GM23248 (cell line): ENCODE measurements around the gene CCDC24. TPM values are rescaled to one million over a fixed set of nuclear protein-coding genes. Genes with fewer than 3 reads are reported as not detected.

ENCODE experiments used
- DNase-seq: peaks from one replicate; pipeline ENCODE4 v3.0.0-alpha.2; 2015
- H2AFZ ChIP-seq: fragments of 200-600 bp; sonication (generic); 2 replicates; pipeline ENCODE4 v1.6.1; 2016; ENCODE audit warnings: antibody characterized with exemption
- H3F3A ChIP-seq: fragments of 200-600 bp; sonication (generic); 2 replicates; pipeline ENCODE4 v1.6.1; 2016; ENCODE audit warnings: mild to moderate bottlenecking, antibody characterized with exemption, mixed run types; ENCODE audit not compliant: insufficient read depth
- H3K27ac ChIP-seq: fragments of 200-600 bp; sonication (generic); 2 replicates; pipeline ENCODE4 v1.5.1; 2016; ENCODE audit warnings: mild to moderate bottlenecking
- H3K27me3 ChIP-seq: fragments of 200-600 bp; sonication (generic); replicated peaks from 2 replicates; pipeline ENCODE4 v1.6.1; 2016; ENCODE audit warnings: mild to moderate bottlenecking; ENCODE audit not compliant: insufficient read depth
- H3K36me3 ChIP-seq: fragments of 200-600 bp; sonication (generic); 2 replicates; pipeline ENCODE4 v1.6.1; 2016; ENCODE audit warnings: low read depth, mild to moderate bottlenecking
- H3K4me1 ChIP-seq: fragments of 200-600 bp; sonication (generic); 2 replicates; pipeline ENCODE4 v1.6.1; 2016; ENCODE audit warnings: mild to moderate bottlenecking; ENCODE audit not compliant: insufficient read depth
- H3K4me2 ChIP-seq: fragments of 200-600 bp; sonication (generic); one replicate; pipeline ENCODE4 v1.6.1; 2016; ENCODE audit warnings: mild to moderate bottlenecking; ENCODE audit not compliant: unreplicated experiment
- H3K4me3 ChIP-seq: fragments of 200-600 bp; sonication (generic); 2 replicates; pipeline ENCODE4 v1.5.1; 2016; ENCODE audit warnings: mild to moderate bottlenecking
- H3K79me2 ChIP-seq: fragments of 200-600 bp; sonication (generic); 2 replicates; pipeline ENCODE4 v1.6.1; 2016; ENCODE audit warnings: mild to moderate bottlenecking; ENCODE audit not compliant: insufficient read depth
- H3K9ac ChIP-seq: fragments of 200-600 bp; sonication (generic); 2 replicates; pipeline ENCODE4 v1.6.1; 2016; ENCODE audit warnings: mild to moderate bottlenecking
- H3K9me2 ChIP-seq: fragments of 200-600 bp; sonication (generic); 2 replicates; pipeline ENCODE4 v1.6.1; 2016; ENCODE audit warnings: mixed run types, mild to moderate bottlenecking, moderate library complexity; ENCODE audit not compliant: insufficient read depth
- H3K9me3 ChIP-seq: fragments of 200-600 bp; sonication (generic); one replicate; pipeline ENCODE4 v1.6.1; 2017; ENCODE audit warnings: low read depth
- H4K20me1 ChIP-seq: fragments of 200-600 bp; sonication (generic); 2 replicates; pipeline ENCODE4 v1.6.0; 2016; ENCODE audit not compliant: insufficient read depth
- EZH2 ChIP-seq: fragments of 200-600 bp; sonication (generic); IDR thresholded peaks from 2 replicates; pipeline ENCODE4 v1.6.1; 2018; ENCODE audit warnings: antibody characterized with exemption, mild to moderate bottlenecking; ENCODE audit not compliant: insufficient read depth, poor library complexity, severe bottlenecking
- EZH2phosphoT487 ChIP-seq: fragments of 200-600 bp; sonication (generic); IDR thresholded peaks from 2 replicates; pipeline ENCODE4 v1.6.1; 2018; ENCODE audit warnings: antibody characterized with exemption, moderate library complexity, mild to moderate bottlenecking, low read depth; ENCODE audit not compliant: insufficient read depth
- WGBS, 2 experiments: methylation state at CpG; one replicate each; pipeline ENCODE4 v1.1.6; 2015 to 2017; ENCODE audit warnings: low lambda C conversion rate in 2 of 2, low coverage in 1 of 2; ENCODE audit errors: missing lambda C conversion rate in 2 of 2; 5-methylcytosine and 5-hydroxymethylcytosine counted together
- in situ Hi-C: fragments of 300-500 bp; cut with MboI; formaldehyde crosslinking; loops from 2 replicates; pipeline ENCODE4 v1.15.0; 2020
- polyA plus RNA-seq: library from polyadenylated mRNA; unstranded; fragments of >200 nt; fragmentation: Nextera tagmentation; extraction: Ambion mirVana; gene quantifications from 2 replicates; pipeline ENCODE4 v1.2.1, GENCODE V29; 2016
- total RNA-seq: library from RNA; depleted of rRNA; stranded (reverse); fragments of >200 nt; shearing (Covaris generic); gene quantifications from 2 replicates; pipeline ENCODE4 v1.2.3, GENCODE V29; 2014

The CCDC24 gene
- total and polyA plus RNA-seq, 2 experiments from 2014 or later = 3.1 to 4.3 TPM

DNA sequence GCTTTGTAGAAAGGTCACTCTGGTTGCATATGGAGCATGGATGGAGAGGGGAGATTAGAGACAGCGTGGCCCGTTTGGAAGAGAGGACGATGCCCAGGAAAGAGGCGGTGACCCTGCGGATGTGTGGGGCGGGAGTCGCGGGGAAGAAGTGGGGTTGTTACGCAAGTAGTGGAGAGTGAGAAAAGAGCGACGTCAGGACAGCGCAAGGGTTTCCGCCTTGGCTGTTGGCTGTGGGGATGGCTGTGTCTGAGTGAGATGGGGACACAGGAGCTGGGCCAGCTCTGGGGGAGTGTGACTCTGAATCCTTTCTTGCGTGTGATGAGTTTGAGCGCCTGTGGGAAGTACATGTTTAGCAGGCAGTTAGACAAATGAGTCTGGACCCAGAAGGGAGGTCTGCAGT lies 8.6 kb upstream of the CCDC24 start:
- H3K9me3 ChIP-seq = no peaks in the 10 kb centered on the region
- no peak overlapping the region for H3K27ac ChIP-seq
- no peaks in the 10 kb centered on the region for H3K9me2 ChIP-seq
- no peak overlapping the region for H3K4me3 ChIP-seq
- TF ChIP-seq EZH2 (no peak), EZH2phosphoT487 (no peak)
- H3K36me3 ChIP-seq = 0 out of 2 replicates have a peak, but pooled peaks cover 6% of the 10 kb centered on the region
- no peak for DNase-seq
- no peaks in the 10 kb centered on the region for H4K20me1 ChIP-seq
- H3K4me2 ChIP-seq = no peak overlapping the region
- peaks cover 30% of the 10 kb centered on the region for H3K4me1 ChIP-seq
- no peak overlapping the region for H2AFZ ChIP-seq
- H3K27me3 ChIP-seq = no peaks in the 10 kb centered on the region
- H3K9ac ChIP-seq = no peak overlapping the region
- H3F3A ChIP-seq = peaks cover 13% of the 10 kb centered on the region
- WGBS, 2 experiments = 89 to 92% methylated on average over 14 to 15 of the region's 15 CpGs
- peaks cover 51% of the 10 kb centered on the region for H3K79me2 ChIP-seq
- in situ Hi-C loops = no loop called here

DNA sequence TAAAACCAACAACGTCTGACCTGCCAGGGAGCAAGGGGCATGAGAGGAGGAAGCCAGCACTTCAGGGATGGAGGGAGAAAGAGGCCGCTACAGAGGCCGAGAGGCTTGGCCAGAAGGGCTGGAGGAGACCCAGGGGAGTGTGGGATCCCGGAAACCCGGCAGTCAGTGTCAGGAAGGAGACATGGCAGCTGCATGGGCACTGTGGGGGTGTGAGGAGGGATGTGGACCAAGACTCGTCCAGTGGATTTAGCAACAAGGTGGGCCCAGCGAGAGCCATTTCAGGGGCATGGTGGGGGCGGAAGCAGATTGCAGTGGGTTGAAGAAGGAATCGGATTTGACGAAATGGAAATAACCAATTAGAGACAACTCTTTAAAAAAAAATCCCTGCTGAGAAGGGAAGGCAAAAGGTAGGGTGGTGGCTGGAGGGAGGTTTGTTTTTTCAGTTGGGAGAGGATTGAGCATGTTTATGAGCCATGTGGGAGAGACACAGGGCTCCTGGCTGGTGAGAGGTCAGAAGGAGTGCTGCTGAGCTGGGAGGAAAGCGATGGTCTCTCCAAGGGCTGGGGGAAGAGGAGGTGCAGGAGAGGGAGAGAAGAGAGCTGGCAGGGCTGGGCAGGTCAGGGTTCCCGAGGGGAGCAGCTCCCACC lies 8.0 kb upstream of the CCDC24 start:
- WGBS, 2 experiments = 77 to 84% methylated on average over 12 of the region's 12 CpGs
- TF ChIP-seq EZH2 = no peak
- no peak for TF ChIP-seq EZH2phosphoT487
- 0 out of 2 replicates have a peak, but pooled peaks cover 6% of the 10 kb centered on the region for H3K36me3 ChIP-seq

DNA sequence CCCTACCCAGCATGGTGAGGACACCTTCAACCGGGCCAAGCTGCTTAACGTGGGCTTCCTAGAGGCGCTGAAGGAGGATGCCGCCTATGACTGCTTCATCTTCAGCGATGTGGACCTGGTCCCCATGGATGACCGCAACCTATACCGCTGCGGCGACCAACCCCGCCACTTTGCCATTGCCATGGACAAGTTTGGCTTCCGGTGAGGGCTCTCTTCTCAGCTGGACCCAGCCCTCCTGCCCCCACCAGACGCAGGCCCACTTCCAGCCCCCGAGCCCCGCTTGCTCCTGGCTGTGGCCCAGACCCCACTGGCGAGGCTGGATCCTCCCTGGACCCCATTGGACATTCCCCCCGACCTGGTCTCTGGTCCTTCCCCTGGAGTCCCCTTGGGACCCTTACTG lies 6.5 kb upstream of the CCDC24 start:
- H3K9me2 ChIP-seq = no peaks in the 10 kb centered on the region
- H3K79me2 ChIP-seq = peaks cover 35% of the 10 kb centered on the region
- peaks cover 27% of the 10 kb centered on the region for H3F3A ChIP-seq
- peaks cover 24% of the 10 kb centered on the region for H3K4me1 ChIP-seq
- DNase-seq = no peak
- H4K20me1 ChIP-seq = no peaks in the 10 kb centered on the region
- in situ Hi-C loops = no loop called here
- H3K27me3 ChIP-seq = no peaks in the 10 kb centered on the region
- H3K36me3 ChIP-seq = 0 out of 2 replicates have a peak, but pooled peaks cover 6% of the 10 kb centered on the region
- 80 to 85% methylated on average over 14 to 16 of the region's 16 CpGs for WGBS, 2 experiments
- TF ChIP-seq EZH2 (no peak), EZH2phosphoT487 (no peak)
- H3K4me2 ChIP-seq = no peak overlapping the region
- no peak overlapping the region for H3K9ac ChIP-seq
- no peak overlapping the region for H3K27ac ChIP-seq
- no peak overlapping the region for H3K4me3 ChIP-seq
- H2AFZ ChIP-seq = no peak overlapping the region
- no peaks in the 10 kb centered on the region for H3K9me3 ChIP-seq

More for the DNA sequence above, 8.0 kb upstream of the CCDC24 start:
- H3K9me2 ChIP-seq = no peaks in the 10 kb centered on the region
- H3K79me2 ChIP-seq = peaks cover 45% of the 10 kb centered on the region
- H3K27ac ChIP-seq = no peak overlapping the region
- no peak overlapping the region for H3K4me3 ChIP-seq
- no peaks in the 10 kb centered on the region for H3K9me3 ChIP-seq
- H3K4me2 ChIP-seq = no peak overlapping the region
- in situ Hi-C loops = no loop called here
- no peak for DNase-seq
- H3K4me1 ChIP-seq = peaks cover 29% of the 10 kb centered on the region
- H3K9ac ChIP-seq = no peak overlapping the region
- H3K27me3 ChIP-seq = no peaks in the 10 kb centered on the region
- no peak overlapping the region for H2AFZ ChIP-seq
- H4K20me1 ChIP-seq = no peaks in the 10 kb centered on the region
- peaks cover 13% of the 10 kb centered on the region for H3F3A ChIP-seq

DNA sequence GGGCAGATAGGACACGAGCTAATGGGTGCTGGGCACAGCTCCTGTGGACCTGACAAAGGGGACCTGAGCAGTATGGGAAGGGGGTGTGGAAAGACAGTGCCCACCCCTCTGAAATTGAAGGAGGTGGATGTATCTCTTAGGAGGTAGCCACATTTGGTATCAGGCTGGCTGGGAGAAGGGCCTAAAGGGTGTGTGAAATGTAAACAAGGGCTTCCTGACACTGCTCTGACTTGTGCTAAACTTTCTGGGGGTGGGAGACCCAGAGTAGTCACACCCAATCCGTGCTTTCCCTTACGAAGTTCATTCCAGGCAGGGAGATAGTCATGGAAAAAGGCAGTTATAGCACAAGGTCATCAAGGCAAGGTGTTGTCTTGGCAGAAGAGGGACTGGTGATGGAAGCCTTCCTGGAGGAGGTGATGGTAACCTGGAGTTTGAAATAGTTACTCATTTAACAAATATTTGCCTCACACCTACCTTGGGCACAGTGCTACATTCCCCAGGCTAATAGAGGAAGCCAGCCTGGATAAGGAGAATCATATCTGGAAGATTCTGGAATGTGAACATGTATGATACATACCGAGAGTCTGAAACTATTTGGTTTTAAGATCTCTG lies 5.3 kb upstream of the CCDC24 start:
- H3K27me3 ChIP-seq = no peaks in the 10 kb centered on the region
- no peak for DNase-seq
- H3K9ac ChIP-seq = no peak overlapping the region
- in situ Hi-C loops = no loop called here
- H3K27ac ChIP-seq = peak overlapping the region; percentile 46; the same call in 1 of the 2 replicates
- H3K4me3 ChIP-seq = no peak overlapping the region
- H4K20me1 ChIP-seq = no peaks in the 10 kb centered on the region
- no peaks in the 10 kb centered on the region for H3K9me3 ChIP-seq
- peaks cover 27% of the 10 kb centered on the region for H3F3A ChIP-seq
- 85 to 88% methylated on average over 4 of the region's 4 CpGs for WGBS, 2 experiments
- 0 out of 2 replicates have a peak, but pooled peaks cover 6% of the 10 kb centered on the region for H3K36me3 ChIP-seq
- peaks cover 23% of the 10 kb centered on the region for H3K79me2 ChIP-seq
- H3K4me2 ChIP-seq = no peak overlapping the region
- H3K4me1 ChIP-seq = peaks cover 21% of the 10 kb centered on the region
- H2AFZ ChIP-seq = no peak overlapping the region
- TF ChIP-seq EZH2phosphoT487 (no peak), EZH2 (no peak)
- no peaks in the 10 kb centered on the region for H3K9me2 ChIP-seq
